K562 (cell line): ENCODE measurements around the gene GAB2. TPM values are rescaled to one million over a fixed set of nuclear protein-coding genes. Genes with fewer than 3 reads are reported as not detected.
A peak's percentile ranks its signal among the peaks of the same experiment; 100 is the strongest.

ENCODE experiments used
- ADNP ChIP-seq: fragments of 200-800 bp; sonication (Bioruptor generic); IDR thresholded peaks from 2 replicates; pipeline ENCODE4 v1.6.1; 2016; ENCODE audit warnings: missing genetic modification characterization, missing compliant biosample characterization
- ARID1B ChIP-seq: fragments of 450-650 bp; IDR thresholded peaks from 2 replicates; pipeline ENCODE4 v1.6.1; 2016; ENCODE audit warnings: antibody characterized with exemption, mild to moderate bottlenecking, inconsistent platforms
- BACH1 ChIP-seq: fragments of 200-800 bp; sonication (Bioruptor generic); IDR thresholded peaks from 2 replicates; pipeline ENCODE4 v1.6.1; 2016; ENCODE audit warnings: missing genetic modification characterization, missing compliant biosample characterization
- ELK1 ChIP-seq: sonication (generic); formaldehyde crosslinking; IDR thresholded peaks from 2 replicates; pipeline ENCODE4 v1.8.1; 2022; ENCODE audit warnings: missing genetic modification reagents
- GATA2 ChIP-seq: sonication (generic); formaldehyde crosslinking; IDR thresholded peaks from 2 replicates; pipeline ENCODE4 v1.4.0; 2020; ENCODE audit warnings: mild to moderate bottlenecking, missing genetic modification reagents
- HDAC2 ChIP-seq: fragments of 450-650 bp; IDR thresholded peaks from 2 replicates; pipeline ENCODE4 v1.6.1; 2016; ENCODE audit warnings: mild to moderate bottlenecking
- HNRNPLL ChIP-seq: fragments of 200-400 bp; formaldehyde crosslinking; IDR thresholded peaks from 2 replicates; pipeline ENCODE4 v1.6.1; 2017; ENCODE audit warnings: low read length, low read depth, mild to moderate bottlenecking; ENCODE audit not compliant: poor library complexity, severe bottlenecking
- SMARCC2 ChIP-seq: fragments of 450-650 bp; IDR thresholded peaks from 2 replicates; pipeline ENCODE4 v1.6.1; 2017; ENCODE audit warnings: antibody characterized with exemption, moderate library complexity, mild to moderate bottlenecking, low read depth
- XRCC5 ChIP-seq: fragments of 200-400 bp; formaldehyde crosslinking; IDR thresholded peaks from 2 replicates; pipeline ENCODE4 v1.6.1; 2017; ENCODE audit warnings: low read depth, mild to moderate bottlenecking, low read length
- ZNF318 ChIP-seq, 2 experiments: fragments of 450-650 bp; IDR thresholded peaks; 2 replicates each; pipeline ENCODE4 v1.6.1; 2016; ENCODE audit warnings: mild to moderate bottlenecking in 2 of 2, borderline replicate concordance in 1 of 2, low read depth in 1 of 2, moderate library complexity in 1 of 2
- ZNF76 ChIP-seq: fragments of 250-450 bp; sonication (Bioruptor Pico); IDR thresholded peaks from 2 replicates; pipeline ENCODE4 v1.4.0; 2020; ENCODE audit warnings: mild to moderate bottlenecking, moderate library complexity, borderline replicate concordance
- ZNF764 ChIP-seq: fragments of 250-450 bp; sonication (Bioruptor Pico); IDR thresholded peaks from 2 replicates; pipeline ENCODE4 v1.4.0; 2020; ENCODE audit warnings: low read depth, mild to moderate bottlenecking, moderate library complexity
- polyA plus RNA-seq, 8 experiments: library from polyadenylated mRNA; depleted of rRNA in 4 of 8; stranded (reverse) in 5 of 8; unstranded in 3 of 8; fragments of >200 nt; fragmentation: Nextera tagmentation in 2 of 8; fragmentation: Illumina TruSeq in 1 of 8; extraction: Ambion mirVana in 2 of 8; extraction: Trizol in 1 of 8; gene quantifications; 2 replicates each; pipeline versions ENCODE4 v1.2.1 to v1.2.3, GENCODE V29; 2011 to 2014; ENCODE audit warnings: inconsistent platforms in 1 of 8, missing spikeins in 1 of 8
- total RNA-seq, 7 experiments: library from RNA; depleted of rRNA in 6 of 7; stranded (reverse); fragments of >200 nt in 6 of 7; fragmentation: Illumina TruSeq in 2 of 7; extraction: Trizol in 2 of 7; gene quantifications; 2 replicates each; pipeline versions ENCODE4 v1.2.1 to v1.2.3, GENCODE V29; 2011 to 2021; ENCODE audit warnings: low replicate concordance in 1 of 7
- TF ChIP-seq, protein P1 (sequence below), 2 experiments: IDR thresholded peaks; 2 replicates each; pipeline ENCODE4 v1.6.1; 2012; ENCODE audit warnings: improper control_type of control experiment in 2 of 2, low read depth in 2 of 2, low read length in 2 of 2, borderline replicate concordance in 1 of 2

GAB2 gene
- total and polyA plus RNA-seq, 9 of the 15 experiments (the other 6 are each of a cell fraction or from before 2014, with no cell fraction given), result 2.3 to 35.2 (median 16.1) TPM

GRCh38 chr11:78377625-78378418 is 39.8 kb downstream of the GAB2 start (continued):
- TF ChIP-seq, protein P1, sequence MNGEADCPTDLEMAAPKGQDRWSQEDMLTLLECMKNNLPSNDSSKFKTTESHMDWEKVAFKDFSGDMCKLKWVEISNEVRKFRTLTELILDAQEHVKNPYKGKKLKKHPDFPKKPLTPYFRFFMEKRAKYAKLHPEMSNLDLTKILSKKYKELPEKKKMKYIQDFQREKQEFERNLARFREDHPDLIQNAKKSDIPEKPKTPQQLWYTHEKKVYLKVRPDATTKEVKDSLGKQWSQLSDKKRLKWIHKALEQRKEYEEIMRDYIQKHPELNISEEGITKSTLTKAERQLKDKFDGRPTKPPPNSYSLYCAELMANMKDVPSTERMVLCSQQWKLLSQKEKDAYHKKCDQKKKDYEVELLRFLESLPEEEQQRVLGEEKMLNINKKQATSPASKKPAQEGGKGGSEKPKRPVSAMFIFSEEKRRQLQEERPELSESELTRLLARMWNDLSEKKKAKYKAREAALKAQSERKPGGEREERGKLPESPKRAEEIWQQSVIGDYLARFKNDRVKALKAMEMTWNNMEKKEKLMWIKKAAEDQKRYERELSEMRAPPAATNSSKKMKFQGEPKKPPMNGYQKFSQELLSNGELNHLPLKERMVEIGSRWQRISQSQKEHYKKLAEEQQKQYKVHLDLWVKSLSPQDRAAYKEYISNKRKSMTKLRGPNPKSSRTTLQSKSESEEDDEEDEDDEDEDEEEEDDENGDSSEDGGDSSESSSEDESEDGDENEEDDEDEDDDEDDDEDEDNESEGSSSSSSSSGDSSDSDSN (IDR thresholded peaks at IDR 0.05; ENCODE audit: borderline replicate concordance in 1 of 2, low read depth in 2 of 2, low read length in 2 of 2), result 0 out of 4 replicates have a peak, but pooled peaks of 1 of the 2 experiments have one; percentile 10
- TF ChIP-seq ZNF764 (CRISPR knock-in tag), result no peak
- no peak for TF ChIP-seq HNRNPLL
- peak; percentile 36; the same call in 1 of the 2 replicates for TF ChIP-seq ADNP (tag)
- no peak for TF ChIP-seq BACH1 (tag)
- TF ChIP-seq SMARCC2, result 0 out of 2 replicates have a peak, but pooled peaks have one; percentile 36
- TF ChIP-seq ARID1B, result peak; percentile 85
- no peak for TF ChIP-seq XRCC5
- 0 out of 4 replicates have a peak, but pooled peaks of 1 of the 2 experiments have one; percentile 12 for TF ChIP-seq ZNF318 (IDR thresholded peaks at IDR 0.05; ENCODE audit: borderline replicate concordance in 1 of 2, low read depth in 1 of 2)
- TF ChIP-seq ELK1, result no peak
- TF ChIP-seq ZNF76 (CRISPR knock-in tag), result no peak
- 0 out of 2 replicates have a peak, but pooled peaks have one; percentile 37 for TF ChIP-seq HDAC2
- peak; percentile 29; the same call in 1 of the 2 replicates for TF ChIP-seq GATA2 (CRISPR knock-in tag)
